ENCODE data around the gene TMEM244. TPM values are rescaled to one million over a fixed set of nuclear protein-coding genes. Genes with fewer than 3 reads are reported as not detected.

The TMEM244 gene
- total RNA-seq, 1 donor from 2014 or later, result not detected

Other genes starting within 250 kb of the TMEM244 start
- 3.5 TPM for gene ARHGAP18, start 151.1 kb downstream of the TMEM244 start, total RNA-seq
- 2.8 TPM for gene L3MBTL3, start 157.3 kb upstream of the TMEM244 start, total RNA-seq